NCI-H526 treated with DMSO at 0.1 percent for 48 hours (cell line): ENCODE data around the gene PPIA.
"Not testable (repeated sequence)": the region's sequence is repeated elsewhere in the genome, so short reads cannot be mapped to it uniquely, and the experiment has no call there.

Source experiments
- DNase-seq: peaks from one replicate; lab custom pipeline; 2025; lab: John Stamatoyannopoulos, UW

PPIA gene

GRCh38 chr7:44764081-44764480 lies 32.4 kb upstream of the PPIA start:
- no peak for DNase-seq

GRCh38 chr7:44764665-44765578 lies 31.6 kb upstream of the PPIA start:
- DNase-seq: no peak

- DNase-seq: no peak
These were observed 30.7 kb upstream of the PPIA start for GRCh38 chr7:44765579-44766415.

GRCh38 chr7:44766416-44766801 lies 30.1 kb upstream of the PPIA start:
- DNase-seq: no peak

GRCh38 chr7:44767134-44767911 lies 29.2 kb upstream of the PPIA start:
- DNase-seq: no peak

GRCh38 chr7:44767912-44768627 lies 28.4 kb upstream of the PPIA start:
- no peak for DNase-seq

- DNase-seq: no peak
These were observed 27.7 kb upstream of the PPIA start for GRCh38 chr7:44768628-44769371.

GRCh38 chr7:44769376-44769775 lies 27.1 kb upstream of the PPIA start:
- no peak for DNase-seq

- DNase-seq: no peak
These were observed 26.6 kb upstream of the PPIA start for GRCh38 chr7:44769776-44770294.

GRCh38 chr7:44771358-44771757 lies 25.1 kb upstream of the PPIA start:
- no peak for DNase-seq

GRCh38 chr7:44772440-44772839 lies 24.0 kb upstream of the PPIA start:
- DNase-seq: no peak

- DNase-seq: no peak
These were observed 23.6 kb upstream of the PPIA start for GRCh38 chr7:44772867-44773266.

GRCh38 chr7:44774486-44774885 lies 22.0 kb upstream of the PPIA start:
- DNase-seq: not testable (repeated sequence)

- DNase-seq: no peak
These were observed 20.9 kb upstream of the PPIA start for GRCh38 chr7:44775383-44776107.

GRCh38 chr7:44776211-44776610 lies 20.3 kb upstream of the PPIA start:
- no peak for DNase-seq

- no peak for DNase-seq
These were observed 14.0 kb upstream of the PPIA start for GRCh38 chr7:44782460-44782859.

GRCh38 chr7:44783407-44783806 lies 13.1 kb upstream of the PPIA start:
- DNase-seq: no peak

- DNase-seq: no peak
These were observed 12.1 kb upstream of the PPIA start for GRCh38 chr7:44784364-44784763.

GRCh38 chr7:44785218-44785617 lies 11.3 kb upstream of the PPIA start:
- DNase-seq: not testable (repeated sequence)

GRCh38 chr7:44787041-44787440 lies 9.4 kb upstream of the PPIA start:
- no peak for DNase-seq
